ENCODE data around the gene USP9X.

USP9X gene

GRCh38 chrX:41066969-41067368, 18.3 kb upstream of the USP9X start:
- ATAC-seq = no peak
- TF ChIP-seq, protein P1, sequence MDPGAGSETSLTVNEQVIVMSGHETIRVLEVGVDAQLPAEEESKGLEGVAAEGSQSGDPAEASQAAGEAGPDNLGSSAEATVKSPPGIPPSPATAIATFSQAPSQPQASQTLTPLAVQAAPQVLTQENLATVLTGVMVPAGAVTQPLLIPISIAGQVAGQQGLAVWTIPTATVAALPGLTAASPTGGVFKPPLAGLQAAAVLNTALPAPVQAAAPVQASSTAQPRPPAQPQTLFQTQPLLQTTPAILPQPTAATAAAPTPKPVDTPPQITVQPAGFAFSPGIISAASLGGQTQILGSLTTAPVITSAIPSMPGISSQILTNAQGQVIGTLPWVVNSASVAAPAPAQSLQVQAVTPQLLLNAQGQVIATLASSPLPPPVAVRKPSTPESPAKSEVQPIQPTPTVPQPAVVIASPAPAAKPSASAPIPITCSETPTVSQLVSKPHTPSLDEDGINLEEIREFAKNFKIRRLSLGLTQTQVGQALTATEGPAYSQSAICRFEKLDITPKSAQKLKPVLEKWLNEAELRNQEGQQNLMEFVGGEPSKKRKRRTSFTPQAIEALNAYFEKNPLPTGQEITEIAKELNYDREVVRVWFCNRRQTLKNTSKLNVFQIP (CRISPR knock-in tag; IDR thresholded peaks at IDR 0.05; ENCODE audit: borderline replicate concordance, low read depth) = no peak
- no peak for TF ChIP-seq PPARA (CRISPR knock-in tag; IDR thresholded peaks at IDR 0.05; ENCODE audit: borderline replicate concordance)
- no peak for TF ChIP-seq ZNF8 (CRISPR knock-in tag; IDR thresholded peaks at IDR 0.05)
- TF ChIP-seq, protein P2, sequence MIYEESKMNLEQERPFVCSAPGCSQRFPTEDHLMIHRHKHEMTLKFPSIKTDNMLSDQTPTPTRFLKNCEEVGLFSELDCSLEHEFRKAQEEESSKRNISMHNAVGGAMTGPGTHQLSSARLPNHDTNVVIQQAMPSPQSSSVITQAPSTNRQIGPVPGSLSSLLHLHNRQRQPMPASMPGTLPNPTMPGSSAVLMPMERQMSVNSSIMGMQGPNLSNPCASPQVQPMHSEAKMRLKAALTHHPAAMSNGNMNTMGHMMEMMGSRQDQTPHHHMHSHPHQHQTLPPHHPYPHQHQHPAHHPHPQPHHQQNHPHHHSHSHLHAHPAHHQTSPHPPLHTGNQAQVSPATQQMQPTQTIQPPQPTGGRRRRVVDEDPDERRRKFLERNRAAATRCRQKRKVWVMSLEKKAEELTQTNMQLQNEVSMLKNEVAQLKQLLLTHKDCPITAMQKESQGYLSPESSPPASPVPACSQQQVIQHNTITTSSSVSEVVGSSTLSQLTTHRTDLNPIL (CRISPR knock-in tag; IDR thresholded peaks at IDR 0.05; ENCODE audit: low read depth) = no peak
- TF ChIP-seq ESRRG (CRISPR knock-in tag; IDR thresholded peaks at IDR 0.05) = no peak
- TF ChIP-seq BACH2 (CRISPR knock-in tag; IDR thresholded peaks at IDR 0.05; ENCODE audit: borderline replicate concordance) = no peak
- TF ChIP-seq ZNF70 (CRISPR knock-in tag; IDR thresholded peaks at IDR 0.05) = no peak
- TF ChIP-seq ARNTL (CRISPR knock-in tag; IDR thresholded peaks at IDR 0.05; ENCODE audit: borderline replicate concordance, low read depth) = no peak
- TF ChIP-seq ZNF565 (CRISPR knock-in tag; conservative IDR thresholded peaks at IDR 0.05; ENCODE audit: low read depth) = no peak
- no peak for TF ChIP-seq CSDC2 (CRISPR knock-in tag; IDR thresholded peaks at IDR 0.05)
- TF ChIP-seq SNAI2 (CRISPR knock-in tag; IDR thresholded peaks at IDR 0.05) = no peak
- TF ChIP-seq, protein P3, sequence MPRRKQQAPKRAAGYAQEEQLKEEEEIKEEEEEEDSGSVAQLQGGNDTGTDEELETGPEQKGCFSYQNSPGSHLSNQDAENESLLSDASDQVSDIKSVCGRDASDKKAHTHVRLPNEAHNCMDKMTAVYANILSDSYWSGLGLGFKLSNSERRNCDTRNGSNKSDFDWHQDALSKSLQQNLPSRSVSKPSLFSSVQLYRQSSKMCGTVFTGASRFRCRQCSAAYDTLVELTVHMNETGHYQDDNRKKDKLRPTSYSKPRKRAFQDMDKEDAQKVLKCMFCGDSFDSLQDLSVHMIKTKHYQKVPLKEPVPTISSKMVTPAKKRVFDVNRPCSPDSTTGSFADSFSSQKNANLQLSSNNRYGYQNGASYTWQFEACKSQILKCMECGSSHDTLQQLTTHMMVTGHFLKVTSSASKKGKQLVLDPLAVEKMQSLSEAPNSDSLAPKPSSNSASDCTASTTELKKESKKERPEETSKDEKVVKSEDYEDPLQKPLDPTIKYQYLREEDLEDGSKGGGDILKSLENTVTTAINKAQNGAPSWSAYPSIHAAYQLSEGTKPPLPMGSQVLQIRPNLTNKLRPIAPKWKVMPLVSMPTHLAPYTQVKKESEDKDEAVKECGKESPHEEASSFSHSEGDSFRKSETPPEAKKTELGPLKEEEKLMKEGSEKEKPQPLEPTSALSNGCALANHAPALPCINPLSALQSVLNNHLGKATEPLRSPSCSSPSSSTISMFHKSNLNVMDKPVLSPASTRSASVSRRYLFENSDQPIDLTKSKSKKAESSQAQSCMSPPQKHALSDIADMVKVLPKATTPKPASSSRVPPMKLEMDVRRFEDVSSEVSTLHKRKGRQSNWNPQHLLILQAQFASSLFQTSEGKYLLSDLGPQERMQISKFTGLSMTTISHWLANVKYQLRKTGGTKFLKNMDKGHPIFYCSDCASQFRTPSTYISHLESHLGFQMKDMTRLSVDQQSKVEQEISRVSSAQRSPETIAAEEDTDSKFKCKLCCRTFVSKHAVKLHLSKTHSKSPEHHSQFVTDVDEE (CRISPR knock-in tag; IDR thresholded peaks at IDR 0.05) = no peak
- TF ChIP-seq PATZ1 (CRISPR knock-in tag; IDR thresholded peaks at IDR 0.05; ENCODE audit: borderline replicate concordance) = no peak
- no peak for TF ChIP-seq ZFP3 (CRISPR knock-in tag; IDR thresholded peaks at IDR 0.05)
- no peak for TF ChIP-seq TCF4 (CRISPR knock-in tag; IDR thresholded peaks at IDR 0.05; ENCODE audit: borderline replicate concordance)
- no peak for TF ChIP-seq OSR1 (CRISPR knock-in tag; IDR thresholded peaks at IDR 0.05)
- TF ChIP-seq CSRNP3 (CRISPR knock-in tag; IDR thresholded peaks at IDR 0.05) = no peak
- TF ChIP-seq ZFP30 (CRISPR knock-in tag; IDR thresholded peaks at IDR 0.05) = no peak
- no peak for TF ChIP-seq ISL1 (CRISPR knock-in tag; IDR thresholded peaks at IDR 0.05)
- no peak for TF ChIP-seq RARB (CRISPR knock-in tag; IDR thresholded peaks at IDR 0.05)

DNA sequence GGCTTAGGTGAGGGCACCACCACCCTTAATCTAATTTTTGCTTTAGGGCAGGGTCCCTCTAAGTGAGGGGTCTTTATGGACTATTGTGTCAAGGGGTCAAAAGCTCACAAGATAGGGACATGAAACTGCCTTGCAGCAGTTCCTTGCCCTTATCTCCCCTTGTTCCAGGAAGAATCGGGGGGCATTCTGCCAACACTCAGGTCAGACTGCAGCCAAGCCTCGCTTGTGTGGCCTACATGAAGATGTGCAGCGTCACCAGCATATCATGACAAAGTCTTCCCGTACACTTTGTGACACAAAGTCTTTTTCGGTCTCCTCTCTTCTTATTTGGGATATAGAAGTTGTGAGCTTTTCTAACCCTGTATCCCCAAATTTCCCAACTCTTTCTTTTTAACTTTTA, 17.5 kb upstream of the USP9X start:
- ATAC-seq = no peak
- TF ChIP-seq RARB (CRISPR knock-in tag; IDR thresholded peaks at IDR 0.05) (no peak), ZNF565 (CRISPR knock-in tag; conservative IDR thresholded peaks at IDR 0.05; ENCODE audit: low read depth) (no peak), GLIS3 (CRISPR knock-in tag; IDR thresholded peaks at IDR 0.05) (no peak), TOX (CRISPR knock-in tag; IDR thresholded peaks at IDR 0.05; ENCODE audit: borderline replicate concordance) (no peak), SNAI2 (CRISPR knock-in tag; IDR thresholded peaks at IDR 0.05) (no peak), ZNF8 (CRISPR knock-in tag; IDR thresholded peaks at IDR 0.05) (no peak), ZFP30 (CRISPR knock-in tag; IDR thresholded peaks at IDR 0.05) (no peak), CSDC2 (CRISPR knock-in tag; IDR thresholded peaks at IDR 0.05) (no peak), CSRNP3 (CRISPR knock-in tag; IDR thresholded peaks at IDR 0.05) (no peak), OSR1 (CRISPR knock-in tag; IDR thresholded peaks at IDR 0.05) (no peak), ESRRG (CRISPR knock-in tag; IDR thresholded peaks at IDR 0.05) (no peak)
- TF ChIP-seq, protein P1 (CRISPR knock-in tag; IDR thresholded peaks at IDR 0.05; ENCODE audit: borderline replicate concordance, low read depth) = no peak
- TF ChIP-seq, protein P3 (CRISPR knock-in tag; IDR thresholded peaks at IDR 0.05) = no peak

Data from SK-N-SH treated with all-trans-retinoic acid at 6 μM for 48 hours (cell line).